Smooth muscle cell (in vitro differentiated cells): ENCODE measurements around the gene TLK1. TPM values are rescaled to one million over a fixed set of nuclear protein-coding genes. Genes with fewer than 3 reads are reported as not detected.

ENCODE experiments used
- DNase-seq: peaks from one replicate; lab custom pipeline; 2025; ENCODE audit not compliant: unreplicated experiment; lab: John Stamatoyannopoulos, UW
- H2AFZ ChIP-seq: fragments of 200-600 bp; sonication (generic); 2 replicates; pipeline ENCODE4 v1.6.0; 2016; ENCODE audit warnings: antibody characterized with exemption, low read depth, mild to moderate bottlenecking
- H3F3A ChIP-seq: fragments of 200-600 bp; sonication (generic); 2 replicates; pipeline ENCODE4 v1.6.0; 2017; ENCODE audit warnings: antibody characterized with exemption, low read depth
- H3K27ac ChIP-seq: fragments of 200-600 bp; sonication (generic); 2 replicates; pipeline ENCODE4 v1.5.1; 2016; ENCODE audit warnings: low read depth, mild to moderate bottlenecking
- H3K27me3 ChIP-seq: fragments of 200-600 bp; sonication (generic); 2 replicates; pipeline ENCODE4 v1.6.1; 2016; ENCODE audit warnings: low read depth, mild to moderate bottlenecking
- H3K36me3 ChIP-seq: fragments of 200-600 bp; sonication (generic); 2 replicates; pipeline ENCODE4 v1.5.1; 2016; ENCODE audit warnings: low read depth
- H3K4me1 ChIP-seq: fragments of 200-600 bp; sonication (generic); 2 replicates; pipeline ENCODE4 v1.5.1; 2016; ENCODE audit warnings: low read depth
- H3K4me2 ChIP-seq: fragments of 200-600 bp; sonication (generic); 2 replicates; pipeline ENCODE4 v1.6.0; 2016; ENCODE audit warnings: mild to moderate bottlenecking
- H3K4me3 ChIP-seq: fragments of 200-600 bp; sonication (generic); 2 replicates; pipeline ENCODE4 v1.5.1; 2016; ENCODE audit warnings: mild to moderate bottlenecking
- H3K79me2 ChIP-seq: fragments of 200-600 bp; sonication (generic); 2 replicates; pipeline ENCODE4 v1.6.0; 2016; ENCODE audit warnings: low read depth, mild to moderate bottlenecking
- H3K9ac ChIP-seq: fragments of 200-600 bp; sonication (generic); 2 replicates; pipeline ENCODE4 v1.6.0; 2016; ENCODE audit warnings: low read depth
- H3K9me3 ChIP-seq: fragments of 200-600 bp; sonication (generic); replicated peaks from 2 replicates; pipeline ENCODE4 v1.5.1; 2016; ENCODE audit warnings: low read depth
- H4K20me1 ChIP-seq: fragments of 200-600 bp; sonication (generic); 2 replicates; pipeline ENCODE4 v1.6.0; 2016; ENCODE audit warnings: low read depth
- WGBS: methylation state at CpG from one replicate; pipeline ENCODE4 v1.1.7; 2016; ENCODE audit warnings: low lambda C conversion rate; 5-methylcytosine and 5-hydroxymethylcytosine counted together
- polyA plus RNA-seq: library from polyadenylated mRNA; unstranded; fragments of >200 nt; fragmentation: Nextera tagmentation; extraction: Ambion mirVana; gene quantifications from 2 replicates; pipeline ENCODE4 v1.2.1, GENCODE V29; 2016
- total RNA-seq: library from RNA; depleted of rRNA; stranded (reverse); fragments of >200 nt; gene quantifications from 2 replicates; pipeline ENCODE4 v1.2.3, GENCODE V29; 2014
- TF ChIP-seq, protein P1 (sequence below): fragments of 200-600 bp; sonication (generic); IDR thresholded peaks from 2 replicates; pipeline ENCODE4 v1.5.1; 2017; ENCODE audit warnings: borderline replicate concordance, mild to moderate bottlenecking, antibody characterized with exemption; ENCODE audit not compliant: insufficient read depth, poor library complexity, severe bottlenecking

TLK1 gene
- total and polyA plus RNA-seq, 2 experiments from 2014 or later, result 3.2 to 20.0 TPM

DNA sequence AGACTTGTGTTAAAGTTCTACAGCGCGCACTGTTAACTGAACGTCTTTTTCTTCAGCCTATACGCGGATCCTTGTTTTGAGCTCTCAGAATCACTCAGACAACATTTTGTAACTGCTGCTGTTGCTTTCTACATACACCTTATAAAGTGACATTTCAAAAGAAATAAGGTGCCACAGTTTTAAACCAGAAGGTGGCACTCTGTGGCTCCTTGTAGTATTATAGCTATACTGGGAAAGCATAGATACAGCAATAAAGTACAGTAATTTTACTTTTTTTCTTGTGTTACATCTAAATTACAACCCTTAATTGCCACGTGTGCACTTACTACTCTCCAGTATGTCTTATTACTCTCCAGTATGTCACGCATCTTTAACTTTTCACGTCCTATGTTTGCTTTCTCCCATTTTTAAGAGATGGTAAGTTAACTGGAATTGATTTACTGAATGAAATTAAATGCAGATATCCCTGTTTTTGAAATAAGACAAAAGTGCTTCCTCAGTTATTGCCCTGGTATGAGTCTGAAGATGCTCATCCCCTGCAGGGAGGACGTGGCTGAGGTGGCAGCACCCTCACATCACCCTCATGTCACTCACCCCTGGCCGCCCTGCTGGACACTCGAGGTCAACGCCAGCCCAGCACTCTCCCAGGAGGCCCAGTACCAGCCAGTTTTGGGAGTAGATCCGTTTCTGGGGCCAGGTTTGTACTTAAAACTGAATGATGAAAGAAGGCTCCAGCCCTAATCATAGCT, 193.9 kb downstream of the TLK1 start:
- Histone ChIP-seq H3K27me3 (no peaks in the 10 kb centered on the region), H3K4me1 (no peaks in the 10 kb centered on the region), H3K9me3 (no peaks in the 10 kb centered on the region), H3K9ac (no peak overlapping the region), H3K36me3 (peaks cover 27% of the 10 kb centered on the region), H3K79me2 (no peaks in the 10 kb centered on the region), H3K4me3 (no peak overlapping the region), H2AFZ (no peak overlapping the region), H4K20me1 (peaks cover 24% of the 10 kb centered on the region), H3F3A (peaks cover 14% of the 10 kb centered on the region), H3K27ac (no peak overlapping the region), H3K4me2 (no peak overlapping the region)
- TF ChIP-seq, protein P1, sequence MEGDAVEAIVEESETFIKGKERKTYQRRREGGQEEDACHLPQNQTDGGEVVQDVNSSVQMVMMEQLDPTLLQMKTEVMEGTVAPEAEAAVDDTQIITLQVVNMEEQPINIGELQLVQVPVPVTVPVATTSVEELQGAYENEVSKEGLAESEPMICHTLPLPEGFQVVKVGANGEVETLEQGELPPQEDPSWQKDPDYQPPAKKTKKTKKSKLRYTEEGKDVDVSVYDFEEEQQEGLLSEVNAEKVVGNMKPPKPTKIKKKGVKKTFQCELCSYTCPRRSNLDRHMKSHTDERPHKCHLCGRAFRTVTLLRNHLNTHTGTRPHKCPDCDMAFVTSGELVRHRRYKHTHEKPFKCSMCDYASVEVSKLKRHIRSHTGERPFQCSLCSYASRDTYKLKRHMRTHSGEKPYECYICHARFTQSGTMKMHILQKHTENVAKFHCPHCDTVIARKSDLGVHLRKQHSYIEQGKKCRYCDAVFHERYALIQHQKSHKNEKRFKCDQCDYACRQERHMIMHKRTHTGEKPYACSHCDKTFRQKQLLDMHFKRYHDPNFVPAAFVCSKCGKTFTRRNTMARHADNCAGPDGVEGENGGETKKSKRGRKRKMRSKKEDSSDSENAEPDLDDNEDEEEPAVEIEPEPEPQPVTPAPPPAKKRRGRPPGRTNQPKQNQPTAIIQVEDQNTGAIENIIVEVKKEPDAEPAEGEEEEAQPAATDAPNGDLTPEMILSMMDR, result peak; percentile 17
- no peak for DNase-seq
- 95% methylated on average over 13 of the region's 13 CpGs for WGBS

DNA sequence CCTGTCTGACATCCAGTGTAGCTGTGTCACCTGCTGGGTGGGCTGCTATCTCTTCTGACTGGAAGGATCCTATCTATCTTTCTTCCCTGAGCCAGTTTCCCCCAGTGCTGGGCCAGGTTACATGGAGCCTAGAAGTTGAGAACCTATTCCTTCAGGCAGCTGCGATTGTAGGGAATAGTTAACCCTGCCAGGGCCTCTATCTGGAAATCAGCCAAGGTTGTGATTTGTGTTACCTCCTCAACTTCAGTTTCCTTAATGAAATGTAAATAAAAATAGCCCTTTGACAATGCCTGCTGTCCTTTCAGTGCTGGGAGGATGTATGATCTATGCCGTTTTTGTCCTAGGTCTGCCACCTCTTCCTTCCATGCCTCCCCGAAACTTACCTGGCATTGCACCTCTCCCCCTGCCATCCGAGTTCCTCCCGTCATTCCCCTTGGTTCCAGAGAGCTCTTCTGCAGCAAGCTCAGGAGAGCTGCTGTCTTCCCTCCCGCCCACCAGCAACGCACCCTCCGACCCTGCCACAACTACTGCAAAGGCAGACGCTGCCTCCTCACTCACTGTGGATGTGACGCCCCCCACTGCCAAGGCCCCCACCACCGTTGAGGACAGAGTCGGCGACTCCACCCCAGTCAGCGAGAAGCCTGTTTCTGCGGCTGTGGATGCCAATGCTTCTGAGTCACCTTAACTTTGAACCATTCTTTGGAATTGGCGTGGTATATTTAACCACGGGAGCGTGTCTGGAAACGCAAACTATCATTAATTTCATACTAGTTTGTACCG, 195.1 kb downstream of the TLK1 start:
- H3K4me2 ChIP-seq, result no peak overlapping the region
- no peak overlapping the region for H3K4me3 ChIP-seq
- peaks cover 29% of the 10 kb centered on the region for H3K36me3 ChIP-seq

DNA sequence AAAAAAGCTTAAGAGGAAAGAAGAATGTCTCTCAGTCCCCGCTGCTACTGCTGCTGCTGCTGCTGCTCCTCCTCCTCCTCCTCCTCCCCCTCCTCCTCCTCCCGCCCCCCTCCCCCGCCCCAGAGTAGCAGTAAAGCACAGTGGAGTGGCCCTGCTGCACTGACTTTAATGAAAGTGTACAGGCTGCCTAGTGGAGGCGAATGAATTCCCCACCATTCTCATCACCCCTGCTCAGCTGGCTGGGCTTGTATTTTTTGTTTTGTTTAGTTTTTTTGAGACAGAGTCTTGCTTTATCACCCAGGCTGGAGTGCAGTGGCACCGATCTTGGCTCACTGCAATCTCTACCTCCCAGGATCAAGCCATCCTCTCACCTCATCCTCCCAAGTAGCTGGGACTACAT, 197.3 kb downstream of the TLK1 start:
- no peak overlapping the region for H2AFZ ChIP-seq
- no peak overlapping the region for H3K4me2 ChIP-seq
- DNase-seq, result no peak
- H3K9ac ChIP-seq, result no peak overlapping the region
- WGBS, result 84% methylated on average over 3 of the region's 5 CpGs
- no peaks in the 10 kb centered on the region for H3K27me3 ChIP-seq
- H3K4me1 ChIP-seq, result no peaks in the 10 kb centered on the region
- no peak overlapping the region for H3K27ac ChIP-seq
- H3K36me3 ChIP-seq, result peaks cover 37% of the 10 kb centered on the region
- TF ChIP-seq, protein P1, result no peak
- peaks cover 14% of the 10 kb centered on the region for H3F3A ChIP-seq
- H3K4me3 ChIP-seq, result no peak overlapping the region
- H4K20me1 ChIP-seq, result peaks cover 38% of the 10 kb centered on the region
- no peaks in the 10 kb centered on the region for H3K79me2 ChIP-seq
- H3K9me3 ChIP-seq, result no peaks in the 10 kb centered on the region

More for the DNA sequence above, 195.1 kb downstream of the TLK1 start:
- H2AFZ ChIP-seq, result no peak overlapping the region
- WGBS, result 73% methylated on average over 20 of the region's 20 CpGs
- no peaks in the 10 kb centered on the region for H3K9me3 ChIP-seq
- DNase-seq, result no peak
- H3F3A ChIP-seq, result peaks cover 14% of the 10 kb centered on the region
- H4K20me1 ChIP-seq, result peaks cover 28% of the 10 kb centered on the region
- H3K27me3 ChIP-seq, result no peaks in the 10 kb centered on the region
- H3K27ac ChIP-seq, result no peak overlapping the region
- no peaks in the 10 kb centered on the region for H3K79me2 ChIP-seq
- no peaks in the 10 kb centered on the region for H3K4me1 ChIP-seq
- TF ChIP-seq, protein P1, result no peak
- no peak overlapping the region for H3K9ac ChIP-seq
